Erythroblast (primary cell): Measurements from ENCODE around the gene CERS2.

ENCODE experiments used
- DNase-seq, 2 experiments: peaks; one replicate each; lab custom pipeline; 2025; lab: John Stamatoyannopoulos, UW
- GATA1 ChIP-seq: IDR thresholded peaks from 2 replicates; pipeline ENCODE4 v1.6.1; 2011; ENCODE audit warnings: low read depth, mild to moderate bottlenecking, control low read depth, low read length, moderate library complexity
- POLR2A ChIP-seq: IDR thresholded peaks from 2 replicates; pipeline ENCODE4 v1.6.1; 2011; ENCODE audit warnings: mild to moderate bottlenecking, low read length

CERS2 gene

DNA sequence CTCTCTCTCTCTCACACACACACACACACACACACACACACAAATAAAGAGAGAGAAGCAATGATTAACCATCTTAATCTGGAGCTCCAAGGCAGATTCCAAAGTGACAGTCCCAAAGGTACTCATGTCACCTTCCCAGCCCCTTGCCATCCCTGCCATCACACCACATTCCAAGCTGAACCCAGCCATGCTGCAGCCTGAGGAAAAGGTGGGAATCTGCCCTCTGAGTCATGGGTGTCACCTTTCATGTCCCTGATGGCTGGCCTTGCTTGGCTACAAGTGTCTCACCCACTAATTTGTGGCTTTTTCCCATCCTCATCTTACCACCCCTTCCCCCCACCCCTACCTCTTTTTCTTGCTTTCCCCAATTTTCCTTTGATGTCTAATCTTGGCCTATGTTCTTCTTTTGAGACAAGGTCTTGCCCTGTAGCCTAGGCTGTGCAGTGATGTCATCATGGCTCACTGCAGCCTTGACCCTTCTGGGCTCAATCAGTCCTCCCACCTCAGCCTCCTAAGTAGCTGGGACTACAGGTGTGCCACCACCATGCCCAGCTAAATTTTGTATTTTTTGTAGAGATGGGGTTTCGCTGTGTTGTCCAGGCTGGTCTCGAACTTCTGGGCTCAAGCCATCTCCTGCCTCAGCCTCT lies 10.7 kb upstream of the CERS2 start:
- TF ChIP-seq POLR2A (no peak), GATA1 (no peak)
- DNase-seq: no peak

GRCh38 chr1:150981805-150982712 lies 7.4 kb upstream of the CERS2 start, which contains the start of gene ANXA9:
ANXA9 (plus strand) TSS chr1:150982292; CDS start chr1:150983106, 814 bp downstream.
- TF ChIP-seq GATA1 (no peak), POLR2A (no peak)
- peak; percentile 62 to 68 for DNase-seq

- TF ChIP-seq POLR2A (no peak), GATA1 (no peak)
- peak in 1 of 2 experiments; percentile 28 for DNase-seq
Measured at GRCh38 chr1:150981177-150981804, 6.7 kb upstream of the CERS2 start.

DNA sequence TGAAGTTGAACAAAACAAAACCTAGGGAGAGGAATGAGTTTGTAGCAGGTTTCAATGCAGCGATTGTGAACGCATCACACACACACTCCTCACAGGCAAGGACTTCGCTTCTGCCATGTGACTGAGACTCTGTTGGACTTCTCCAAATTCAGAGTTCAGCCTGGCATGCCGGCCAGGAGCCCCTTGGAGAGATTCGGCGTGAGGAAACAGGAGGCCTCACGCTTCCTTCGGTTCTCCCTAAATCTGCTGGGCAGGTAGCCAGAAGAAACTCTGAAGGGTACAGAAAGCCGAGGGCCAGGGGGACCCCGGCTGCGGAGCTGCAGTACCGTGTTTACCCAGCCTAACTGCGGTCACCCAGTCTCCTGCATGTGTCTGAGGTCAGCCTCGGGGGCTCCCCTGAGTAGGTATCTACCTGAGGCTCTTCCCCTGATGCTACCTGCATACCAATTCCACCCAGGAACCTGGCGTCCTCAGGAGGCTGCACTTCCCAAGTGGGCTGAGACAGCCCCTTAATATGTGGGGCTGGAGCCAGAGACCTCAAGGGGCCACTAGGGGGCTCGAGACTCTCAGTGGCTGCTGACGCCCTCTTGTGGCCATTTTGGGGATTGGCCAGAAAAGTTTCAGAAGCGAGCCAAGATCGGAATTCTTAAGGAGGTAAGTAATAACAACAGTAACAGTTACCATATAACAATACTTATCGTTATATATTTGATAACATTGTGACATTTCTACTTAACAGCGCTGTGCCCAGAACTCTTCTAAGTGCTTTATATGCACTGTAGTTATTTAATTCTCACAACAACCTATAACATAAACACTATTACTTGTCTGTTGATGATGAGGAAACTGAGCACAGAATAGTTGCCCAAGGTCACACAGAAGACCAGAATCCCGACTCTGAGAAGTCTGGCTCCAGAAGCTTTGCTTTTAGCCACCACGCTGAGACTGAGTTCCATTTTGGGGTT lies 4.7 kb upstream of the CERS2 start:
- TF ChIP-seq GATA1 (no peak), POLR2A (peak; percentile 29)
- peak; percentile 90 to 95 for DNase-seq

DNA sequence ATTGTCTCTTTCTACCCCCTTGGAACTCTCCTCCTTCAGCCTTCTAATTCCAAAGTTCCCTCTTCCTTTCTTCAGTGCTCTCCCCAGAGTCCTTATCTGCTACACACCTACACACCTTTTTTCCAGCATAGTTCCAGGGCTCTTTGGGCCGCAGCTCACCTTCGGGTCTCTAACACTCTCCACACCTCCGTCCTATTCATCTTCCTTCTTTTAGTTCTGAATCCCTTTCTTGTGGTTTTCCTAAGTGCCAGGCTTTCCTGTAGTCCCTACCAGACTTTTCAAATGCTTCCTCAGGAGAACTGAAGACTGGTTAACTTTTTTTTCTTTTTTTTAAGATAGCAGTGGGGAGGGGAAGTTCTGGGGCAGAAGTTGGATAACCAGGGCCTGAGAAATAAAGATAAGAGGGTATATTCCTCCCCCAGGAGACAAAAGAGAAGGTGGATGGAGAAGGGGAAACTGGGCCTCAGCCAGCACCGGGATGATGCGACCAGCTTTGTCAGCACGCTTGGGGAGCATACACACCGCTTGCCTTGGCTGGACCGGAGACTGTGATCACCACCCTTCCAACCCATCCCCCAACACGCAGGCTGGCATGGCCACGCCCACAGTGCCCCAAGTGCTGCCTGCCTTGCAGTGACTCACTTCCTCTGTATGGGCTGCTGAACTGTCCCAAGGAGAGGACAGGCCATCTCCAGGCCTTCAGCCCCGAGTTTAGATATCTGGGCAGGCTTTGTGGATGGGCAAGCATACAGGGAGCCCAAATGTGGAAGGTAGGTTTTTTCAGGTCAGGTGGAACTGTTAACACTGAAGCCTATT lies 2.5 kb upstream of the CERS2 start:
- peak; percentile 84 for TF ChIP-seq POLR2A
- TF ChIP-seq GATA1: no peak
- peak; percentile 90 for DNase-seq

DNA sequence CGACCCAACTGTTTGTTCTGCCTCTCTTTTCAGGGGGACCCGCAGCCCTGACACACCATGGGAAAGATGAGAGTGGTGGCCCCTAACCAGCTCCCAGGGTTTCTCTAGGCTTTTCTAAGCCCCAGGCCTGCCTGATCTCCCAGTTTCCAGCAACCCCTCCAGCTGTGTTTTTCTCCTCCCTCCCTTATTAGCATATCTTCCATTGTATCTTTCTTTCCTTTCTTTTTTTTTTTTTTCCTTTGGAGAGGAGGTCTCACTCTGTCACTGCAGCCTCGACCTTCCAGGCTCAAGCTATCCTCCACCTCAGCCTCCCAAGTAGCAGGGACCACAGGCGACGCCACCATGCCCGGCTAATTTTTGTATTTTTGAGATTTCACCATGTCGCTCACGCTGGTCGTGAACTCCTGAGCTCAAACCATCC lies 1.8 kb upstream of the CERS2 start:
- DNase-seq: no peak
- TF ChIP-seq GATA1: no peak
- TF ChIP-seq POLR2A: no peak

- DNase-seq: peak; percentile 60 to 78
- no peak for TF ChIP-seq GATA1
- TF ChIP-seq POLR2A: no peak
Measured at GRCh38 chr1:150973836-150974579, 627 bp downstream of the CERS2 start.

- no peak for TF ChIP-seq GATA1
- peak; percentile 46 for TF ChIP-seq POLR2A
- peak; percentile 68 to 70 for DNase-seq
Measured at GRCh38 chr1:150973258-150973835, 1.3 kb downstream of the CERS2 start.

GRCh38 chr1:150972417-150972940 lies 2.2 kb downstream of the CERS2 start:
- TF ChIP-seq GATA1: no peak
- no peak for TF ChIP-seq POLR2A
- peak in 1 of 2 experiments; percentile 32 for DNase-seq

- DNase-seq: peak; percentile 38 to 43
Measured at GRCh38 chr1:150971583-150972416, 2.8 kb downstream of the CERS2 start.

More at GRCh38 chr1:150971583-150972416, 2.8 kb downstream of the CERS2 start:
- TF ChIP-seq GATA1 (no peak), POLR2A (no peak)
